ENCODE data around the gene TOR4A.
A peak's percentile ranks its signal among the peaks of the same experiment; 100 is the strongest.
"Not testable (repeated sequence)": the region's sequence is repeated elsewhere in the genome, so short reads cannot be mapped to it uniquely, and the experiment has no call there.

TOR4A gene

GRCh38 chr9:137320555-137321384 lies 43.2 kb downstream of the TOR4A start:
- DNase-seq, result peak; percentile 31

DNA sequence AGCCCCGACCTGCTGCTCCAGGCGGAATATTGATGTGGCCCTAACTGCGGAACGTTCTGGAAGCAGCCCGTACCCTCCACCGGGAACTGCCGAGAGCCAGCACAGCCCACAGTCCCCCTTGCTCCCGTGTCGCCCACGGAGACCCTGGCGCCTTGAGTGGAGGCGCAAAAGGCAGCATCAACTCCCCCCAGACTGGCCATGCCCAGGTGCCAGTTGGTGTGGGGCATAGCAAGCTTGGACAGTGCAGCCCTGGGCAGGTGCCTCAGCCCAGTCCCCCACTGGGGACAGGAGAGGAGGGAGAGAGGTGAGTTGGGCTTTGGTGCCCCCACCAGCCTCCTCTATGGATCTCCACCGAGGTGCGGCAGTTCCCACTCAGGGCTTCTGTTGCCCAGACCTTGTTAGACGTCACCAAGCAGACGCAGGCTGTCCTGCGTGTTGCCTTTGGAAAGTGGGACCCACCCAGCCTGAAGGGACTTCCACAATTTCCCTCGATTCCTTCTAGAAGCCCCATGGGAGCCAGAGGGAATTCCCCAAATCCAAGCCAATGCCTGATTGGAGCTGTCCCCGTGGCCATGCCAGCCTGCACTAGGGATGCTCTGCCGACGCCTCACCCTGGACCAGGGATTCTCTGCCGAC lies 44.3 kb downstream of the TOR4A start:
- DNase-seq, result no peak

- DNase-seq, result no peak
These were observed 46.2 kb downstream of the TOR4A start for GRCh38 chr9:137323531-137324331.

GRCh38 chr9:137325124-137325523 lies 47.6 kb downstream of the TOR4A start:
- no peak for DNase-seq

- DNase-seq, result no peak
These were observed 48.3 kb downstream of the TOR4A start for GRCh38 chr9:137325799-137326198.

- DNase-seq, result no peak
These were observed 49.0 kb downstream of the TOR4A start for GRCh38 chr9:137326445-137327065.

DNA sequence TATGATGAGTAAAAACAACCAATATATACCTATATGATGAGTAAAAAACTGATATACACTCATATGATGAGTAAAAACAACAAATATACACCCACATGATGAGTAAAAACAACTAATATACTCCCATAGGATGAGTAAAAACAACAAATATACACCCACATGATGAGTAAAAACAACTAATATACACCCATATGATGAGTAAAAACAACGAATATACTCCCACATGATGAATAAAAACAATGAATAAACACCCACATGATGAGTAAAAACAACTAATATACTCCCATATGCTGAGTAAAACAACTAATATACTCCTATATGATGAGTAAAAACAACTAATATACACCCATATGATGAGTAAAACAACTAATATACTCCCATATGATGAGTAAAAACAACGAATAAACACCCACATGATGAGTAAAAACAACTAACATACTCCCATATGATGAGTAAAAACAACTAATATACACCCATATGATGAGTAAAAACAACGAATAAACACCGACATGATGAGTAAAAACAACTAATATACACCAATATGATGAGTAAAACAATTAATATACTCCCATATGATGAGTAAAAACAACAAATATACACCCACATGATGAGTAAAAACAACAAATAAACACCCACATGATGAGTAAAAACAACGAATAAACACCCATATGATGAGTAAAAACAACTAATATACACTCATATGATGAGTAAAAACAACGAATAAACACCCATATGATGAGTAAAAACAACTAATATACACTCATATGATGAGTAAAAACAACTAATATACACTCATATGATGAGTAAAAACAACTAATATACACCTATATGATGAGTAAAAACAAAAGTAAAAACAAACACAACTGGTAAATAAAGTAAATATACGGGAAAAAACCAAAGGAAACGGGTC lies 50.4 kb downstream of the TOR4A start:
- DNase-seq, result not testable (repeated sequence)

GRCh38 chr9:137329590-137329989 lies 52.1 kb downstream of the TOR4A start:
- DNase-seq, result not testable (repeated sequence)

- no peak for DNase-seq
These were observed 53.2 kb downstream of the TOR4A start for GRCh38 chr9:137330689-137331088.

GRCh38 chr9:137331929-137332328 lies 54.4 kb downstream of the TOR4A start:
- DNase-seq, result no peak
